Stomach (tissue), 4 donors: ENCODE measurements around the gene COX5A.

Experiments
- CTCF ChIP-seq, 7 experiments: fragments of 450-650 bp in 4 of 7; fragments of 200-600 bp in 3 of 7; sonication (generic) in 3 of 7; IDR thresholded peaks; one replicate each; pipeline ENCODE4 v1.5.1; 2016 to 2019; ENCODE audit warnings: antibody characterized with exemption in 7 of 7, control low read depth in 2 of 7, mild to moderate bottlenecking in 1 of 7
- EP300 ChIP-seq: sonication (generic); formaldehyde crosslinking; IDR thresholded peaks from one replicate; pipeline ENCODE4 v1.6.1; 2017; ENCODE audit warnings: antibody characterized with exemption
- POLR2A ChIP-seq, 4 donors: fragments of 450-650 bp; IDR thresholded peaks; one replicate each; pipeline ENCODE4 v1.6.1; 2016; ENCODE audit warnings: antibody characterized with exemption in 4 of 4, control low read depth in 2 of 4, mild to moderate bottlenecking in 1 of 4, moderate library complexity in 1 of 4
- POLR2AphosphoS5 ChIP-seq, 3 donors: sonication (generic); formaldehyde crosslinking; IDR thresholded peaks; one replicate each; pipeline ENCODE4 v1.6.1; 2016; ENCODE audit warnings: antibody characterized with exemption in 3 of 3

- no peak for TF ChIP-seq CTCF (IDR thresholded peaks at IDR 0.05)
- TF ChIP-seq POLR2AphosphoS5 (IDR thresholded peaks at IDR 0.05), result no peak
- no peak for TF ChIP-seq POLR2A (IDR thresholded peaks at IDR 0.05)
- TF ChIP-seq EP300, result no peak
Observed at GRCh38 chr15:74904190-74904805, 33.6 kb downstream of the COX5A start.
